ENCODE results near the gene TRPC5OS. TPM values are rescaled to one million over a fixed set of nuclear protein-coding genes. Genes with fewer than 3 reads are reported as not detected.

The TRPC5OS gene
- total RNA-seq, 2 donors from 2014 or later = not detected

- no peaks in the 10 kb centered on the region for H3K9me3 Mint-ChIP-seq
- no peak overlapping the region for H3K27ac Mint-ChIP-seq
- DNase-seq (no peak), ATAC-seq (replicated peaks in 1 of 2) (no peak)
- peaks cover 6% of the 10 kb centered on the region for H3K4me1 Mint-ChIP-seq (ENCODE audit: low read depth)
- H3K36me3 Mint-ChIP-seq (ENCODE audit: insufficient read depth in 2 of 2) = no peaks in the 10 kb centered on the region
- no peak overlapping the region for H3K4me3 Mint-ChIP-seq
- peaks cover 75% of the 10 kb centered on the region for H3K27me3 Mint-ChIP-seq (ENCODE audit: low read depth)
Measured at GRCh38 chrX:111868726-111869638, 7.0 kb upstream of the TRPC5OS start.

- no peaks in the 10 kb centered on the region for H3K9me3 Mint-ChIP-seq
- DNase-seq (peak; percentile 7 to 16), ATAC-seq (replicated peaks in 1 of 2) (no peak)
- H3K4me1 Mint-ChIP-seq (ENCODE audit: low read depth) = peaks cover 6% of the 10 kb centered on the region
- H3K36me3 Mint-ChIP-seq (ENCODE audit: insufficient read depth in 2 of 2) = no peaks in the 10 kb centered on the region
- H3K27me3 Mint-ChIP-seq (ENCODE audit: low read depth) = peaks cover 75% of the 10 kb centered on the region
- H3K27ac Mint-ChIP-seq = no peak overlapping the region
- H3K4me3 Mint-ChIP-seq = no peak overlapping the region
Measured at GRCh38 chrX:111869639-111870034, 6.3 kb upstream of the TRPC5OS start.

GRCh38 chrX:111874241-111874640 lies 1.7 kb upstream of the TRPC5OS start:
- Mint-ChIP-seq H3K4me1 (ENCODE audit: low read depth) (peaks cover 6% of the 10 kb centered on the region), H3K36me3 (ENCODE audit: insufficient read depth in 2 of 2) (no peaks in the 10 kb centered on the region), H3K27ac (no peak overlapping the region), H3K4me3 (no peak overlapping the region), H3K27me3 (ENCODE audit: low read depth) (peaks cover 57% of the 10 kb centered on the region), H3K9me3 (no peaks in the 10 kb centered on the region)
- DNase-seq = no peak
- no peak for ATAC-seq (replicated peaks in 1 of 2)

- peaks cover 37% of the 10 kb centered on the region for H3K27me3 Mint-ChIP-seq (ENCODE audit: low read depth)
- no peak overlapping the region for H3K4me3 Mint-ChIP-seq
- H3K36me3 Mint-ChIP-seq (ENCODE audit: insufficient read depth in 2 of 2) = no peaks in the 10 kb centered on the region
- H3K27ac Mint-ChIP-seq = no peak overlapping the region
- DNase-seq (no peak), ATAC-seq (replicated peaks in 1 of 2) (no peak)
- H3K9me3 Mint-ChIP-seq = no peaks in the 10 kb centered on the region
- no peaks in the 10 kb centered on the region for H3K4me1 Mint-ChIP-seq (ENCODE audit: low read depth)
Measured at GRCh38 chrX:111876646-111877045, 665 bp downstream of the TRPC5OS start.

- H3K4me1 Mint-ChIP-seq (ENCODE audit: low read depth) = no peaks in the 10 kb centered on the region
- no peak overlapping the region for H3K4me3 Mint-ChIP-seq
- H3K9me3 Mint-ChIP-seq = no peaks in the 10 kb centered on the region
- no peak overlapping the region for H3K27ac Mint-ChIP-seq
- H3K27me3 Mint-ChIP-seq (ENCODE audit: low read depth) = peaks cover 27% of the 10 kb centered on the region
- ATAC-seq (replicated peaks in 1 of 2) (no peak), DNase-seq (no peak)
- no peaks in the 10 kb centered on the region for H3K36me3 Mint-ChIP-seq (ENCODE audit: insufficient read depth in 2 of 2)
Measured at GRCh38 chrX:111877681-111878080, 1.7 kb downstream of the TRPC5OS start.

GRCh38 chrX:111880735-111881134 lies 4.8 kb downstream of the TRPC5OS start:
- DNase-seq = no peak
- no peak for ATAC-seq (replicated peaks in 1 of 2)
- Mint-ChIP-seq H3K36me3 (ENCODE audit: insufficient read depth in 2 of 2) (no peaks in the 10 kb centered on the region), H3K4me3 (no peak overlapping the region), H3K9me3 (no peaks in the 10 kb centered on the region), H3K27me3 (ENCODE audit: low read depth) (peaks cover 17% of the 10 kb centered on the region), H3K4me1 (ENCODE audit: low read depth) (no peaks in the 10 kb centered on the region), H3K27ac (no peak overlapping the region)

- Mint-ChIP-seq H3K36me3 (ENCODE audit: insufficient read depth in 2 of 2) (no peaks in the 10 kb centered on the region), H3K4me1 (ENCODE audit: low read depth) (no peaks in the 10 kb centered on the region), H3K9me3 (no peaks in the 10 kb centered on the region), H3K27me3 (ENCODE audit: low read depth) (peaks cover 12% of the 10 kb centered on the region), H3K4me3 (no peak overlapping the region), H3K27ac (no peak overlapping the region)
- no peak for DNase-seq
- no peak for ATAC-seq (replicated peaks in 1 of 2)
Measured at GRCh38 chrX:111881715-111882114, 5.7 kb downstream of the TRPC5OS start.

GRCh38 chrX:111886678-111887077 lies 10.7 kb downstream of the TRPC5OS start:
- Mint-ChIP-seq H3K4me3 (no peak overlapping the region), H3K9me3 (no peaks in the 10 kb centered on the region), H3K27me3 (ENCODE audit: low read depth) (no peaks in the 10 kb centered on the region), H3K36me3 (ENCODE audit: insufficient read depth in 2 of 2) (no peaks in the 10 kb centered on the region), H3K27ac (no peak overlapping the region), H3K4me1 (ENCODE audit: low read depth) (no peaks in the 10 kb centered on the region)
- ATAC-seq (replicated peaks in 1 of 2) (no peak), DNase-seq (no peak)

GRCh38 chrX:111888600-111888999 lies 12.6 kb downstream of the TRPC5OS start:
- Mint-ChIP-seq H3K36me3 (ENCODE audit: insufficient read depth in 2 of 2) (no peaks in the 10 kb centered on the region), H3K27ac (no peak overlapping the region), H3K4me3 (no peak overlapping the region), H3K27me3 (ENCODE audit: low read depth) (no peaks in the 10 kb centered on the region), H3K9me3 (no peaks in the 10 kb centered on the region), H3K4me1 (ENCODE audit: low read depth) (no peaks in the 10 kb centered on the region)
- no peak for ATAC-seq (replicated peaks in 1 of 2)
- DNase-seq = no peak

- Mint-ChIP-seq H3K36me3 (ENCODE audit: insufficient read depth in 2 of 2) (no peaks in the 10 kb centered on the region), H3K27ac (no peak overlapping the region), H3K27me3 (ENCODE audit: low read depth) (peaks cover 6% of the 10 kb centered on the region), H3K9me3 (no peaks in the 10 kb centered on the region), H3K4me1 (ENCODE audit: low read depth) (no peaks in the 10 kb centered on the region), H3K4me3 (no peak overlapping the region)
- DNase-seq = no peak
- ATAC-seq (replicated peaks in 1 of 2) = no peak
Measured at GRCh38 chrX:111892375-111892774, 16.4 kb downstream of the TRPC5OS start.

GRCh38 chrX:111896148-111896547 lies 20.2 kb downstream of the TRPC5OS start:
- no peak for DNase-seq
- Mint-ChIP-seq H3K36me3 (ENCODE audit: insufficient read depth in 2 of 2) (no peaks in the 10 kb centered on the region), H3K27me3 (ENCODE audit: low read depth) (peaks cover 25% of the 10 kb centered on the region), H3K9me3 (no peaks in the 10 kb centered on the region), H3K27ac (no peak overlapping the region), H3K4me1 (ENCODE audit: low read depth) (no peaks in the 10 kb centered on the region), H3K4me3 (no peak overlapping the region)
- no peak for ATAC-seq (replicated peaks in 1 of 2)

GRCh38 chrX:111914398-111915090 lies 38.6 kb downstream of the TRPC5OS start:
- Mint-ChIP-seq H3K27me3 (ENCODE audit: low read depth) (peaks cover 28% of the 10 kb centered on the region), H3K27ac (no peak overlapping the region), H3K4me1 (ENCODE audit: low read depth) (no peaks in the 10 kb centered on the region), H3K4me3 (no peak overlapping the region), H3K36me3 (ENCODE audit: insufficient read depth in 2 of 2) (no peaks in the 10 kb centered on the region), H3K9me3 (no peaks in the 10 kb centered on the region)
- ATAC-seq (replicated peaks in 1 of 2) (no peak), DNase-seq (no peak)

- H3K36me3 Mint-ChIP-seq (ENCODE audit: insufficient read depth in 2 of 2) = no peaks in the 10 kb centered on the region
- DNase-seq (no peak), ATAC-seq (replicated peaks in 1 of 2) (no peak)
- no peak overlapping the region for H3K4me3 Mint-ChIP-seq
- H3K4me1 Mint-ChIP-seq (ENCODE audit: low read depth) = no peaks in the 10 kb centered on the region
- H3K27ac Mint-ChIP-seq = no peak overlapping the region
- peaks cover 24% of the 10 kb centered on the region for H3K27me3 Mint-ChIP-seq (ENCODE audit: low read depth)
- no peaks in the 10 kb centered on the region for H3K9me3 Mint-ChIP-seq
Measured at GRCh38 chrX:111917591-111917990, 41.6 kb downstream of the TRPC5OS start.
